Mesodermal cell (in vitro differentiated cells): Measurements from ENCODE around the gene PITPNC1.
A peak's percentile ranks its signal among the peaks of the same experiment; 100 is the strongest.

Source experiments
- H3K27ac ChIP-seq: 2 replicates; pipeline ENCODE4 v1.7.0; 2013; ENCODE audit warnings: mild to moderate bottlenecking, low read depth, low read length, moderate library complexity; ENCODE audit not compliant: severe bottlenecking
- H3K36me3 ChIP-seq: 2 replicates; pipeline ENCODE4 v1.7.1; 2013; ENCODE audit warnings: mild to moderate bottlenecking, low read length, moderate library complexity; ENCODE audit not compliant: control insufficient read depth, insufficient read depth
- H3K4me1 ChIP-seq: one replicate; pipeline ENCODE4 v1.7.1; 2013; ENCODE audit warnings: mild to moderate bottlenecking, low read length; ENCODE audit not compliant: insufficient read depth, control insufficient read depth, poor library complexity, severe bottlenecking
- H3K4me3 ChIP-seq: 2 replicates; pipeline ENCODE4 v1.7.0; 2013; ENCODE audit warnings: low read length, control low read depth, mild to moderate bottlenecking; ENCODE audit not compliant: insufficient read depth, poor library complexity, severe bottlenecking; ENCODE audit errors: extremely low read depth
- H3K9me3 ChIP-seq: 2 replicates; pipeline ENCODE4 v1.7.1; 2013; ENCODE audit warnings: mild to moderate bottlenecking, low read length, moderate library complexity; ENCODE audit not compliant: control insufficient read depth
- WGBS, 2 experiments: methylation state at CpG; one replicate each; pipeline ENCODE4 v1.1.5; 2013; ENCODE audit warnings: missing lambda C conversion rate in 2 of 2; ENCODE audit not compliant: insufficient coverage in 2 of 2; 5-methylcytosine and 5-hydroxymethylcytosine counted together

The PITPNC1 gene

DNA sequence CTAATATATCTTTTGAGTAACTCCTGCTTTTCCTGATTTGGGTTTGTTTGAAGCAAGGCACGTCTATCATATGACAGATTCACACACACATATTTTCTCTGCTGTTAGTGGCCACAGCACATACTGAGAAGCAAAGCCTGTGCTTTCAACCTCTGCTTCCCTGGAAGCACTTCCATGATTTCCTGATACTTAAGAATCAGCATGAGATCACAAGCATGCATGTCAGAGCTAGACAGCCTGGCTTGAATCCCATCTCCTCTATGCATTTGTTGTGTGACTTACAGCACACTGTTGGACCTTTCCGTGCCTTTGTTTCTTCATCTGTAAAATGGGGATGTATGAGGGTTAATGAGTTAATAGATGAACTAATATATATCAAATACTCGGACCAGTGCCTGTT lies 189.6 kb downstream of the PITPNC1 start:
- Histone ChIP-seq H3K4me1 (peaks cover 17% of the 10 kb centered on the region), H3K4me3 (no peak overlapping the region), H3K36me3 (peaks cover 6% of the 10 kb centered on the region), H3K9me3 (no peaks in the 10 kb centered on the region), H3K27ac (no peak overlapping the region)
- 80% methylated on average over 1 of the region's 3 CpGs; no CpG with 5 or more reads in 1 of the 2 experiments for WGBS, 2 experiments

- whole genome bisulfite sequencing, 2 experiments: 82 to 86% methylated on average over 3 to 4 of the region's 5 CpGs
- no peaks in the 10 kb centered on the region for H3K9me3 ChIP-seq
- no peak overlapping the region for H3K27ac ChIP-seq
- H3K36me3 ChIP-seq: peaks cover 3% of the 10 kb centered on the region
- H3K4me3 ChIP-seq: no peak overlapping the region
- H3K4me1 ChIP-seq: peaks cover 17% of the 10 kb centered on the region
Observed at GRCh38 chr17:67569015-67569451, 192.0 kb downstream of the PITPNC1 start.

GRCh38 chr17:67569873-67570272 lies 192.8 kb downstream of the PITPNC1 start:
- Histone ChIP-seq H3K4me3 (no peak overlapping the region), H3K27ac (no peak overlapping the region), H3K36me3 (peaks cover 3% of the 10 kb centered on the region), H3K9me3 (no peaks in the 10 kb centered on the region), H3K4me1 (peaks cover 17% of the 10 kb centered on the region)
- WGBS, 2 experiments: 87 to 88% methylated on average over 5 to 6 of the region's 6 CpGs

DNA sequence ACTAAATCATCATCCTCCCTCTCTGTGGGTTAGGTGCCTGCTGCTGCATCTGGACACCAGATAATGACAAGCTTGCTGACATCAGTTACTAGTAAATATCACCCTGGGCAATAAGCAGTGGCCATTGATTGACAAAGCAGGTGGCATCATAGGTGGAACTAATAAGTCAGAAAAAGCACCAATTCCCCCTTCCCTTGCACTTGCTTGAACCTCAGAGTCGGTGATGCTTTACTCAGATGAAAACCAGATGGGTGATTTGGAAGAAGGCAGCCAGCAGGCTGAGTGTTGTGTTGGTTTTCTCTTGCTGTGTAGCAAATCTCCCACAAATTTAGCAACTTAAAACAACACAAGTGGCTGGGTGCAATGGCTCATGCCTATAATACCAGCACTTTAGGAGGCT lies 193.7 kb downstream of the PITPNC1 start:
- no peaks in the 10 kb centered on the region for H3K9me3 ChIP-seq
- no CpG with 5 or more reads among the region's 1 CpG for WGBS, 2 experiments
- H3K27ac ChIP-seq: no peak overlapping the region
- H3K4me1 ChIP-seq: peaks cover 17% of the 10 kb centered on the region
- peaks cover 3% of the 10 kb centered on the region for H3K36me3 ChIP-seq
- no peak overlapping the region for H3K4me3 ChIP-seq

DNA sequence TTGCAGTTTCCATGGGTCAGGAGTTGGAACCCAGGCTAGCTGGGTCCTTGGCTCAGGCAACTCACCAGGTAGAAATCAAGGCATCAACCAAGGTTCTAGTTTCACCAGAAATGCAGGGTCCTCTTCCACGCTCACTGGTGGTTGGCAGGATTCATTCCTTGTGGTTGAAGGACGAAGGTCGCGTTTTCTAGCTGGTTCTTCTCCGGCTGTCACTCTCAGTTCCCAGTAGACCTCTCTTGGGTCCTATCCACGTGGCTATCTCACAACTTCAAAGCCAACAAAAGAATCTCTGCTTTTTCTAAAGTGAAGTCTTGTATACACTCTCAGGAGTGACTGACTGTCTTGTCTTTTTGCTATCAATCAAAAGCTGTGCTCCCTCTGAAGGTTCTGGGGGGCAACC lies 194.4 kb downstream of the PITPNC1 start:
- no peaks in the 10 kb centered on the region for H3K9me3 ChIP-seq
- WGBS, 2 experiments: 84 to 100% methylated on average over 3 to 4 of the region's 6 CpGs
- H3K4me1 ChIP-seq: peaks cover 17% of the 10 kb centered on the region
- no peak overlapping the region for H3K27ac ChIP-seq
- H3K4me3 ChIP-seq: no peak overlapping the region
- peaks cover 3% of the 10 kb centered on the region for H3K36me3 ChIP-seq

DNA sequence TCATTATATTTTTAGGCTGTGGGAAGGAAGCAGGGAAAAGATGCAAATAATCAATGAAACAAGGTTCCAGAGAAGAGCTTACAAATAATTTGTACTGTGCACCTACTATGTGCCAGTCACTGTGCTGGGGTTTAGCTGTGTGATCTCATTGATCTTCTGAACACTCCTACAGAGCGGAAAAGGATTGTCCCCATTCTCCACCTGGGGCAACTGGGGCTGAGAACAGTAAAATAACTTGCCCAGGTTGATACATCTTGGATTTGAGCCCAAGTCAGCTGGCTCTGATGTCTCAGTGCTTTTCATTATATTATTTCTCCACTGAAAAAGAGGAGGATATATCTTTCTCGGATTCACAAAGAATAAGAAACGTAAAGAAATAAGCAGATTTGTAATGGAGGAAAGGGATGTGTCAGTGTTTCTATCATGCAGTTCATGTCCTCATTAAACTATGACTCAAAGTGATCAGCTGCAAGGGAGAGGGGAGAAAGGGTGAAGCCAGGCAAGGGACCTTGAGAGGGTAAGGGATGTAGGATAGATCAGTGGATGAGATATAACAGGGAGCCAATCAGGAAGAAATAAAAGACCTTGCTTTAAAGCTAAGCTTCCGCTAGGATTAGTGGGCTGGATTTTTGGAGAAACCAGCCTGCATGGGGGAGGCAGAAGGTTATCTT lies 197.0 kb downstream of the PITPNC1 start:
- 81 to 92% methylated on average over 2 of the region's 4 CpGs for WGBS, 2 experiments

DNA sequence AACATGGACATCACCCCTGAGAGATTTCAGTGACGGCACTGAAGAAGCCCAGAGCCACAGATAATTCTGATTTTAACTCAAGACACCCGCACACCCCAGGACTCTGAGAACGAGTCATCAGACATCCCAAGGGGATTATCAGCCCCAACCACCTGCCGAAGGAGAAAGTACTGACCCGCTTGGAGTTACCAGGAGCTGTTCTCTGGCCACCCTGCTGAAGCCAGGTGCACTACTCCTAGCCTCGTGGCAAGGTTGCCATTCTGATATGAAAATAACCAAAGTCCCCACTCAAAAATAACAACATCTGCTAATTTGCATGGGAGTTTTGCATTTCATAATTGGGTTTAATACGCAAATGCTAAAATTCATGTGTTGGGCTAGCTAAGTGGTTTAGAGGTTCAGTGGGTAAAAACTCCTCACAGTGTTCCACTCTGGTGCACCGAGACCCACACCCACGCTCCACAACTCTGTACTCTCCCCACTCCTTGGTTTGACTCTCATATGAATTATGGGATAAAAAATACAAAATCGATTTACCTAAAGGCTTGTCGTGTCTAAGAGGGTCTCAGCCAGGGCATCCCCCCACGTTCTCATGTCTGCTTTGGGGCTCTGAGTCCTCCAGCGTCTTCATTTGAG lies 197.7 kb downstream of the PITPNC1 start:
- H3K9me3 ChIP-seq: no peaks in the 10 kb centered on the region
- WGBS, 2 experiments: 92 to 96% methylated on average over 5 to 8 of the region's 13 CpGs

More for the DNA sequence above, 197.0 kb downstream of the PITPNC1 start:
- H3K36me3 ChIP-seq: peaks cover 3% of the 10 kb centered on the region
- peaks cover 14% of the 10 kb centered on the region for H3K4me1 ChIP-seq
- no peak overlapping the region for H3K4me3 ChIP-seq
- H3K9me3 ChIP-seq: no peaks in the 10 kb centered on the region
- no peak overlapping the region for H3K27ac ChIP-seq

GRCh38 chr17:67575325-67575724 lies 198.2 kb downstream of the PITPNC1 start:
- Histone ChIP-seq H3K4me1 (peaks cover 3% of the 10 kb centered on the region), H3K4me3 (no peak overlapping the region), H3K27ac (no peak overlapping the region), H3K9me3 (no peaks in the 10 kb centered on the region), H3K36me3 (peaks cover 3% of the 10 kb centered on the region)
- 95 to 96% methylated on average over 10 to 13 of the region's 13 CpGs for WGBS, 2 experiments

More for the DNA sequence above, 197.7 kb downstream of the PITPNC1 start:
- peaks cover 3% of the 10 kb centered on the region for H3K36me3 ChIP-seq
- H3K4me1 ChIP-seq: peaks cover 7% of the 10 kb centered on the region
- no peak overlapping the region for H3K4me3 ChIP-seq
- no peak overlapping the region for H3K27ac ChIP-seq

DNA sequence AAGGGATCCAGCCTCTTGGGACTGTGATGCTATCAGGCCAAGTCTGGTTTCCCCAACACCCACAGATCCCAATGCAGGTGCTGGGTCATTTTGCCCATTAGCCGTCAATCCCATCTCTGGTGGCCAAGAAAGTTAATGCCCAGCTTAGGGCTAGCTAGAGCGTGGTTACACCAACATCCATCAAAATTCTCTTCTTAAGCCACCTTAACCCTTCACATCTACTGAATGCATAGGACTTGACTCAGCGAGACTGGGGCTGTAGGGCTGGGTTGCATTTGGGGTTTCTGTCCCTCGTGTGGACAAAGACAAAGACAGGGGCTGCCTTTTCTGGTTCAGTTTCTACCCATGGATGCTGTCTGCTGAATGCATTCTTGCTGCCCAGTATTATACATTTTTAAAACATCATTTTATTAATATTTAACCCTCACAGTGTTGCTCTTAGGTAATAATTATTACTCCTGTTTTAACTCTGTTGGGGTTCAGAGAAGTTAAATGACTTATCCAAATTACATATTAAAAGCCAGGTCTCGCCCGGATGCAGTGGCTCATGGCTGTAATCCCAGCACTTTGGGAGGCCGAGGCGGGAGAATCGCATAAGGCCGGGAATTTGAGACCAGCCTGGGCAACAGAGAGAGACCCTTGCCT lies 199.5 kb downstream of the PITPNC1 start:
- no peak overlapping the region for H3K27ac ChIP-seq
- no peak overlapping the region for H3K4me3 ChIP-seq
- no peaks in the 10 kb centered on the region for H3K9me3 ChIP-seq
- WGBS, 2 experiments: 94 to 98% methylated on average over 6 to 7 of the region's 10 CpGs
- H3K36me3 ChIP-seq: no peaks in the 10 kb centered on the region
- H3K4me1 ChIP-seq: peaks cover 3% of the 10 kb centered on the region

- peak overlapping the region; percentile 23 for H3K27ac ChIP-seq
- no peak overlapping the region for H3K4me3 ChIP-seq
- WGBS, 2 experiments: 90 to 100% methylated on average over 2 to 4 of the region's 8 CpGs
Observed at GRCh38 chr17:67577429-67578141, 200.5 kb downstream of the PITPNC1 start.

More at GRCh38 chr17:67577429-67578141, 200.5 kb downstream of the PITPNC1 start:
- Histone ChIP-seq H3K9me3 (no peaks in the 10 kb centered on the region), H3K4me1 (peaks cover 3% of the 10 kb centered on the region), H3K36me3 (no peaks in the 10 kb centered on the region)
